Kidney epithelial cell (primary cell): Measurements from ENCODE around the gene EYA3. TPM values are rescaled to one million over a fixed set of nuclear protein-coding genes. Genes with fewer than 3 reads are reported as not detected.
"Not testable (repeated sequence)": the region's sequence is repeated elsewhere in the genome, so short reads cannot be mapped to it uniquely, and the experiment has no call there.

Source experiments
- DNase-seq: peaks from one replicate; pipeline ENCODE4 v3.0.0-alpha.2; 2010; ENCODE audit warnings: low read depth
- H3K27me3 ChIP-seq: 2 replicates; pipeline ENCODE4 v1.6.0; 2011; ENCODE audit warnings: low read length; ENCODE audit not compliant: control insufficient read depth, insufficient read depth
- H3K36me3 ChIP-seq: 2 replicates; pipeline ENCODE4 v1.5.1; 2011; ENCODE audit warnings: low read length; ENCODE audit not compliant: control insufficient read depth, insufficient read depth
- H3K4me3 ChIP-seq: 2 replicates; pipeline ENCODE4 v1.5.1; 2011; ENCODE audit warnings: low read depth, mild to moderate bottlenecking, control low read depth, low read length
- CTCF ChIP-seq: IDR thresholded peaks from 2 replicates; pipeline ENCODE4 v1.5.1; 2011; ENCODE audit warnings: mild to moderate bottlenecking, moderate library complexity, low read length, control low read depth, inconsistent platforms; ENCODE audit not compliant: insufficient read depth, poor library complexity, severe bottlenecking
- total RNA-seq: library from RNA; depleted of rRNA; stranded (reverse); fragments of >200 nt; gene quantifications from 2 replicates; pipeline ENCODE4 v1.2.3, GENCODE V29; 2015

The EYA3 gene
- total RNA-seq, 1 donor from 2014 or later = 15.1 TPM

DNA sequence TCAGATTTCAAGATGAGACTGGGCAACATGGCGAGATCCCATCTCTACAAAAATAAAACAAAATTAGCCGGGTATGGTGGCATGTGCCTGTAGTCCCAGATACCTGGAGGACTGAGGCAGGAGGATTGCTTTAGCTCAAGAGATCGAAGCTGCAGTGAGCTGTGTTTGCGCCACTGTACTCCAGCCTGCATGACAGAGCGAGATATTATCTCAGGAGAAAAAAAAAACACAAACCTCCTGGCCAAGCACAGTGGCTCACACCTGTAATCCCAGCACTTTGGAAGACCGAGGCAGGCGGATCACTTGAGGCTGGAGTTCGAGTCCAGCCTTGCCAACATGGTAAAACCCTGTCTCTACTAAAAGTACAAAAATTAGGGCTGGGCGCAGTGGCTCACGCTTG is 85.8 kb downstream of the EYA3 start:
- H3K27me3 ChIP-seq = no peaks in the 10 kb centered on the region
- H3K4me3 ChIP-seq = no peak overlapping the region
- TF ChIP-seq CTCF = no peak
- no peak for DNase-seq
- H3K36me3 ChIP-seq = no peaks in the 10 kb centered on the region

DNA sequence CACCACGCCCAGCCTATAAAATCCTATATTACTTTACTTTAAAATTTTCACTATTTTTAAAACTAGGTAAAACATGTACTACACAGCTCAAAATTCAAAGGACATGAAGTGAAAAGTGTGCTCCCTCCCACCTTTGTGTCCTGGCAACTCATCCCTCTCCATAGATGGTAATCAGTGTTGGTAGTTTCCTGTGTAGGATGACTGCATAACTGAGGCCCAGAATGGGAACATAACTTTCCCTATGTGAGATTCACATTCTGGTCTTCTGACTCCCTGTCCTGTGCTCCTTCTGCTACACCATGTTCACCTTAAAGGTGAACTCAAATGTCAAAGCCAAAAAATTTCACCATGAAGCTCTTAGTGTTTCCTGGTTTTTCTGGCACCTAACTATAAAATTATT is 89.4 kb downstream of the EYA3 start:
- DNase-seq = no peak
- H3K36me3 ChIP-seq = peaks cover 3% of the 10 kb centered on the region
- H3K27me3 ChIP-seq = no peaks in the 10 kb centered on the region
- no peak for TF ChIP-seq CTCF
- H3K4me3 ChIP-seq = no peak overlapping the region

GRCh38 chr1:27994526-27994925 is 93.9 kb downstream of the EYA3 start:
- not testable (repeated sequence) for H3K4me3 ChIP-seq, DNase-seq, H3K27me3 ChIP-seq, H3K36me3 ChIP-seq

GRCh38 chr1:27994060-27994459 is 94.3 kb downstream of the EYA3 start:
- Histone ChIP-seq H3K27me3 (no peaks in the 10 kb centered on the region), H3K36me3 (peaks cover 4% of the 10 kb centered on the region), H3K4me3 (no peak overlapping the region)
- TF ChIP-seq CTCF = no peak
- no peak for DNase-seq

DNA sequence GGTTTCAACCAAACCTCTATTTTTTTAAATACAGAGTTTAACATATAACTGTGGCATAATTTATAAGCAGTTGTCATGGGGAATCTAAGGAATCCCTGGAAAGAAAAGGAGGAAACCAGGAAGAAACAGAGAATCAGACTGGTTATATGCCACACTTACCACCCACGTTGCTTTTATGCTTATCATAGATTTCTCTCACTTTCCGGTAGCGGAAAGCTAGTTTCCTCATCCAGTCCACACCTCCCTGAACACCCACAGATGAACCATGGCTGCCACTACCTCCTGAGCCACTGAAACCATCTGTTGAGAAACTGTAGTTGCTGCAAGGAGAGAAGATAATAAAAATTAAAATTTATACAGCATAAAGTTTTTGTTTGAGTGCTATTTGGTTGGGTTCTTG is 95.2 kb downstream of the EYA3 start:
- peaks cover 4% of the 10 kb centered on the region for H3K36me3 ChIP-seq
- H3K27me3 ChIP-seq = no peaks in the 10 kb centered on the region
- no peak for TF ChIP-seq CTCF
- no peak overlapping the region for H3K4me3 ChIP-seq
- DNase-seq = no peak

DNA sequence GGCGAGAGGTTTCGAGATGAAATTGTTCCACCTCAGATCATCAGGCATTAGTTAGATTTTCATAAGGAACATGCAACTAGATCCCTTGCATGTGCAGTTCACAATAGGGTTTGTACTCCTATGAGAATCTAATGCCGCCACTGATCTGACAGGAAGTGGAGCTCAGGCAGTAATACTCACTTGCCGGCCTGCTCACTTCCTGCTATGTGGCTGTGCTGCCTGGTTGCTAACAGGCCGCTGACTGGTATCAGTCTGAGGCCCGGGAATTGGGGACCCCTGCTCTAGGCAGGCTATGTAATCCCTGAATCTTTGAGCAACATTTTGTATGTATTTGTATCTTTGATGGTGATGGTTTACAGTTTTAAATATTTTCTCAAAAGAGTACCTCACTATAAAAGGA is 96.1 kb downstream of the EYA3 start:
- Histone ChIP-seq H3K4me3 (no peak overlapping the region), H3K27me3 (no peaks in the 10 kb centered on the region), H3K36me3 (peaks cover 4% of the 10 kb centered on the region)
- no peak for TF ChIP-seq CTCF
- no peak for DNase-seq
